Activated CD4-positive, alpha-beta memory T cell treated with anti-CD3 and anti-CD28 coated beads for 36 hours (primary cell): ENCODE data around the gene MYO3B. TPM values are rescaled to one million over a fixed set of nuclear protein-coding genes. Genes with fewer than 3 reads are reported as not detected.

ENCODE experiments used
- CTCF ChIA-PET: fragments of 350-600 bp; sonication (Branson Sonifier 250); formaldehyde crosslinking; loops from one replicate; lab custom pipeline; 2021; ENCODE audit warnings: antibody characterized with exemption, inconsistent platforms; lab: Charles Lee
- POLR2A ChIA-PET: fragments of 350-600 bp; sonication (Branson Sonifier 250); formaldehyde crosslinking; loops from one replicate; lab custom pipeline; 2021; ENCODE audit warnings: antibody characterized with exemption; lab: Charles Lee
- DNase-seq: peaks from one replicate; pipeline ENCODE4 v3.0.0-alpha.2; 2020
- H3K27ac Mint-ChIP-seq: one replicate; pipeline ENCODE4 v1.8.0; 2021; ENCODE audit warnings: mixed read lengths
- H3K27me3 Mint-ChIP-seq: one replicate; pipeline ENCODE4 v1.8.0; 2021; ENCODE audit warnings: mixed read lengths
- H3K36me3 Mint-ChIP-seq: one replicate; pipeline ENCODE4 v1.8.0; 2021; ENCODE audit warnings: mixed read lengths
- H3K4me1 Mint-ChIP-seq: one replicate; pipeline ENCODE4 v1.8.0; 2021; ENCODE audit warnings: low read depth, mixed read lengths
- H3K4me3 Mint-ChIP-seq: one replicate; pipeline ENCODE4 v1.8.0; 2021; ENCODE audit warnings: mild to moderate bottlenecking, mixed read lengths
- H3K9me3 Mint-ChIP-seq: one replicate; pipeline ENCODE4 v1.8.0; 2021; ENCODE audit warnings: mixed read lengths
- intact Hi-C: fragments of 100-400 bp; cut with micrococcal nuclease; formaldehyde crosslinking; loops from one replicate; pipeline ENCODE4 v1.15.1; 2023
- total RNA-seq, 2 experiments: library from RNA; stranded (reverse); gene quantifications; one replicate each; pipeline ENCODE4 v1.2.3, GENCODE V29; 2021

Gene MYO3B
- total RNA-seq, 2 experiments from 2014 or later, result 0.48 TPM

DNA sequence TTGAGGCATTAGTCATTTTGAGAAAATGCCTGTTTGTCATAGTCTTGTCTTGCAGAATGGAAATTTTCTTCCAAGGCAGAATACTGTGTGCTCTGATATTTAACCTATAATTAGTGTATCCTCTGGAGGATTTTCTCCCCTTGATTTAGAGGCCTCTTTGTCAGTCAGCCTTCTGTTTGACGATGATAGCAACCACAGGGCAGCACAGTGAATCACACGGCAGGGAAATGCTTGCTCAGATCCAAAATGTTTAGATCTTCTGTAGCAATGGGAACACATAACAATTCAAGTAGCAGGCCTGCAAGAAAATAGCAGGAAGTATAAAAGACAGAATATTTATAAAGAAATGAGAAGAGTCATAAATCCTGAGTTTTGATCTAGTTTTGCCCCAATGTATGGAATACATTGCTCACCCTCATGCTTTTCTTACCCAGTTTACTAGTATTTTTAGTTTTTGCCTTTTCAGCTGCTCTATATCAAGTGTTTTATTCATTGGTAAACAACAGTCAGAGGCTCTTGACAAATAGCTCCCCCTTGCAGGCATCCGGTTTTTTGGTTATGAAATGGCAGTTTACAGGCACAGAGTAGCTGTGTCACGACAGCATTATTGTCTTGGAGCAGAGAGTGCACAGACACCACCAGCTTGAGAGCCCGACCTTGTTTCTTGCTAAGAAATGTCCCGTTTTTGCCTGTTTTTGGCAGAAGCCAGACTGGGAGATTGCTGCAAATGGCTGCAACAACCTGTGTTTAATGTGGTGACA, 185.1 kb downstream of the MYO3B start:
- ChIA-PET CTCF (interaction anchor here (0.7 to 3.5 kb wide), 10 partner anchors 7 to 566 kb away, joined by 3 to 40 read pairs (median 9); partner anchors contain the start of genes GAD1 and GORASP2), POLR2A (no interaction called here)
- Mint-ChIP-seq H3K27me3 (peaks cover 32% of the 10 kb centered on the region), H3K4me3 (no peak overlapping the region), H3K36me3 (no peaks in the 10 kb centered on the region), H3K4me1 (peaks cover 29% of the 10 kb centered on the region), H3K27ac (peak overlapping the region; percentile 86), H3K9me3 (no peaks in the 10 kb centered on the region)
- intact Hi-C loops, result loop anchor here (1.0 to 10.0 kb wide), 6 partner anchors 46 to 678 kb away; partner anchors contain the start of genes ERICH2, GAD1 and SP5
- peak; percentile 55 for DNase-seq

GRCh38 chr2:170365003-170365402, 187.1 kb downstream of the MYO3B start:
- intact Hi-C loops, result loop anchor here (10.0 kb wide), 2 partner anchors 350 to 680 kb away; partner anchors contain the start of gene SP5
- ChIA-PET POLR2A (no interaction called here), CTCF (no interaction called here)
- DNase-seq, result no peak
- Mint-ChIP-seq H3K4me3 (no peak overlapping the region), H3K27ac (no peak overlapping the region), H3K9me3 (no peaks in the 10 kb centered on the region), H3K4me1 (peaks cover 38% of the 10 kb centered on the region), H3K27me3 (peaks cover 35% of the 10 kb centered on the region), H3K36me3 (no peaks in the 10 kb centered on the region)

GRCh38 chr2:170365686-170366085, 187.7 kb downstream of the MYO3B start:
- no peaks in the 10 kb centered on the region for H3K36me3 Mint-ChIP-seq
- H3K27ac Mint-ChIP-seq, result no peak overlapping the region
- no peak overlapping the region for H3K4me3 Mint-ChIP-seq
- no peaks in the 10 kb centered on the region for H3K9me3 Mint-ChIP-seq
- ChIA-PET POLR2A (no interaction called here), CTCF (interaction anchor here (0.6 kb wide), 1 partner anchor 282 kb away, joined by 3 read pairs; no protein-coding TSS in a partner anchor)
- peaks cover 35% of the 10 kb centered on the region for H3K27me3 Mint-ChIP-seq
- H3K4me1 Mint-ChIP-seq, result peaks cover 41% of the 10 kb centered on the region
- intact Hi-C loops, result loop anchor here (10.0 kb wide), 2 partner anchors 349 to 681 kb away; partner anchors contain the start of gene SP5
- no peak for DNase-seq

DNA sequence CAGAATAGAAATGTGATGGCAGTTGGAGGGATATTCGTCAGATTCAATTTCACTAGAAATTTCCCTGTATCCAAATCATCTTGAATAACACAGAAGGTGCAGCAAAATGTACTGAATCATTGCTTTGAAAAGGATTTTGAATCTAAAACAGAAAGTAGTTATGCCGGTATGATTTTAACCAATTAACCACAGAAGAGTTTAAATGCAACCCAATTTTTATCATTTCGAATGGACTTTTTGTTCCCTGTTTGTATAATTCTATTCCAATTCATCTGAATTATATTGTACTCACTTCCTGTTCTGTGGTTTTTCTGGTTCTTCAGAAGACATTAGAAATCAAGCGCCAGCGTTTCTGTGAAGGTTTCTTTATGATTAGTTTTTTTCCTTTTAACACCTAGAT, 190.4 kb downstream of the MYO3B start:
- intact Hi-C loops, result loop anchor here (10.0 kb wide), 2 partner anchors 346 to 684 kb away; partner anchors contain the start of gene SP5
- H3K4me1 Mint-ChIP-seq, result peaks cover 21% of the 10 kb centered on the region
- no peaks in the 10 kb centered on the region for H3K9me3 Mint-ChIP-seq
- DNase-seq, result no peak
- H3K36me3 Mint-ChIP-seq, result no peaks in the 10 kb centered on the region
- ChIA-PET POLR2A (no interaction called here), CTCF (interaction anchor here (0.8 to 2.7 kb wide), 4 partner anchors 40 to 448 kb away, joined by 3 to 17 read pairs (median 6); partner anchors contain the start of gene GAD1)
- H3K27ac Mint-ChIP-seq, result peak overlapping the region; percentile 26
- peaks cover 46% of the 10 kb centered on the region for H3K27me3 Mint-ChIP-seq
- H3K4me3 Mint-ChIP-seq, result no peak overlapping the region

DNA sequence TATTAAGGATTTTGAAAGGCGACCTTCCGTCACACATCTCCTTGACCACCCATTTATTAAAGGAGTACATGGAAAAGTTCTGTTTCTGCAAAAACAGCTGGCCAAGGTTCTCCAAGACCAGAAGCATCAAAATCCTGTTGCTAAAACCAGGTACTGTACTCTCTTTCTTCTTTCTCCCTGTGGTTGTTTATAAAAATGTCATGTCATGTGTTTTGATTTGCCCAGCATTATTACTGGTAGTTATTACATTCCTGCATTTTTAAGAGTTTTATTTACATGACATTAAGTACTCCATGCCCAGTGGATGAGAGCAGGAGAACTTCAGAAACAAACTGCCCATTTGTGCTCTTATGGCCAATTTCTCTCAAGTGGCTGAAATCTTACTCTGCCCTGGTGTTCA, 191.3 kb downstream of the MYO3B start:
- intact Hi-C loops, result loop anchor here (10.0 kb wide), 2 partner anchors 346 to 684 kb away; partner anchors contain the start of gene SP5
- Mint-ChIP-seq H3K9me3 (no peaks in the 10 kb centered on the region), H3K27me3 (peaks cover 49% of the 10 kb centered on the region), H3K27ac (no peak overlapping the region), H3K4me1 (peaks cover 19% of the 10 kb centered on the region), H3K36me3 (no peaks in the 10 kb centered on the region), H3K4me3 (no peak overlapping the region)
- CTCF ChIA-PET, result interaction anchor here (0.6 to 3.3 kb wide), 19 partner anchors 8 to 1439 kb away, joined by 3 to 29 read pairs (median 4); partner anchors contain the start of gene GAD1
- POLR2A ChIA-PET, result interaction anchor here (1.5 kb wide), 1 partner anchor 447 kb away, joined by 3 read pairs; the partner anchor contains the start of gene GAD1
- no peak for DNase-seq

GRCh38 chr2:170369894-170370293, 191.9 kb downstream of the MYO3B start:
- Mint-ChIP-seq H3K4me3 (no peak overlapping the region), H3K36me3 (no peaks in the 10 kb centered on the region), H3K27me3 (peaks cover 46% of the 10 kb centered on the region), H3K4me1 (peaks cover 19% of the 10 kb centered on the region), H3K27ac (no peak overlapping the region), H3K9me3 (no peaks in the 10 kb centered on the region)
- DNase-seq, result no peak
- POLR2A ChIA-PET, result interaction anchor here (1.5 kb wide), 1 partner anchor 446 kb away, joined by 3 read pairs; the partner anchor contains the start of gene GAD1
- CTCF ChIA-PET, result interaction anchor here (0.7 to 3.3 kb wide), 18 partner anchors 9 to 1439 kb away, joined by 3 to 29 read pairs (median 4); partner anchors contain the start of gene GAD1
- intact Hi-C loops, result loop anchor here (10.0 kb wide), 2 partner anchors 345 to 685 kb away; partner anchors contain the start of gene SP5

- H3K36me3 Mint-ChIP-seq, result no peaks in the 10 kb centered on the region
- no peak overlapping the region for H3K27ac Mint-ChIP-seq
- intact Hi-C loops, result no loop called here
- DNase-seq, result no peak
- POLR2A ChIA-PET, result no interaction called here
- H3K4me1 Mint-ChIP-seq, result peaks cover 19% of the 10 kb centered on the region
- CTCF ChIA-PET, result interaction anchor here (1.2 to 3.3 kb wide), 4 partner anchors 10 to 445 kb away, joined by 3 to 29 read pairs (median 18); partner anchors contain the start of gene GAD1
- peaks cover 52% of the 10 kb centered on the region for H3K27me3 Mint-ChIP-seq
- no peaks in the 10 kb centered on the region for H3K9me3 Mint-ChIP-seq
- H3K4me3 Mint-ChIP-seq, result no peak overlapping the region
Measured at GRCh38 chr2:170371231-170371998, 193.5 kb downstream of the MYO3B start.

GRCh38 chr2:170375192-170375591, 197.2 kb downstream of the MYO3B start:
- H3K4me1 Mint-ChIP-seq, result peaks cover 6% of the 10 kb centered on the region
- ChIA-PET CTCF (no interaction called here), POLR2A (interaction anchor here (0.6 kb wide), 1 partner anchor 86 kb away, joined by 3 read pairs; no protein-coding TSS in a partner anchor)
- H3K27me3 Mint-ChIP-seq, result peaks cover 41% of the 10 kb centered on the region
- H3K9me3 Mint-ChIP-seq, result no peaks in the 10 kb centered on the region
- no peak overlapping the region for H3K27ac Mint-ChIP-seq
- no peaks in the 10 kb centered on the region for H3K36me3 Mint-ChIP-seq
- DNase-seq, result no peak
- intact Hi-C loops, result no loop called here
- H3K4me3 Mint-ChIP-seq, result no peak overlapping the region

- no peaks in the 10 kb centered on the region for H3K36me3 Mint-ChIP-seq
- no peaks in the 10 kb centered on the region for H3K9me3 Mint-ChIP-seq
- H3K27me3 Mint-ChIP-seq, result peaks cover 28% of the 10 kb centered on the region
- no peaks in the 10 kb centered on the region for H3K4me1 Mint-ChIP-seq
- intact Hi-C loops, result no loop called here
- no peak overlapping the region for H3K27ac Mint-ChIP-seq
- ChIA-PET CTCF (interaction anchor here (1.2 to 1.4 kb wide), 2 partner anchors 16 to 31 kb away, joined by 4 to 7 read pairs; no protein-coding TSS in a partner anchor), POLR2A (no interaction called here)
- DNase-seq, result no peak
- H3K4me3 Mint-ChIP-seq, result no peak overlapping the region
Measured at GRCh38 chr2:170377500-170378207, 199.7 kb downstream of the MYO3B start.

- CTCF ChIA-PET, result interaction anchor here (0.6 to 2.2 kb wide), 4 partner anchors 11 to 844 kb away, joined by 3 to 10 read pairs (median 6); no protein-coding TSS in a partner anchor
Measured at GRCh38 chr2:170380267-170380666, 202.3 kb downstream of the MYO3B start.

DNA sequence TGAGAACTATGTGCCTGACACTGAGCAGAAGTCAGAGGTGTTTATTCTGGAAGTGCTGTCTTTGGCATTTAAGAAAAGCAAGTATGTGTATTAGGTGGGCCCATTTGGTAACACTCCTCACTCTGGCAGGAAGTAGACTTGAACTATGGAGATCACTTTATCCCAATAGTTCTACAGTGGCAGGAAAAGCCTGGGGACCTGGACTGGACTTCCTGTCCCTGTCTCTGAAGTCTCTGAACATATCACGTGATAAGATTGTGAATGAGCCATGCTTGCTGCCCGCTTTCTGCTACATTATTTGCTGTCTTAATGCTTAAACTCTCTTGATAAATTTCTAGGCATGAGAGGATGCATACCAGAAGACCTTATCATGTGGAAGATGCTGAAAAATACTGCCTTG, 203.7 kb downstream of the MYO3B start:
- Mint-ChIP-seq H3K4me3 (no peak overlapping the region), H3K36me3 (no peaks in the 10 kb centered on the region), H3K9me3 (no peaks in the 10 kb centered on the region), H3K27me3 (peaks cover 11% of the 10 kb centered on the region), H3K27ac (no peak overlapping the region), H3K4me1 (no peaks in the 10 kb centered on the region)
- ChIA-PET POLR2A (no interaction called here), CTCF (interaction anchor here (1.0 kb wide), 1 partner anchor 28 kb away, joined by 4 read pairs; no protein-coding TSS in a partner anchor)
- intact Hi-C loops, result no loop called here
- no peak for DNase-seq

More at GRCh38 chr2:170380267-170380666, 202.3 kb downstream of the MYO3B start:
- no peak for DNase-seq
- Mint-ChIP-seq H3K36me3 (no peaks in the 10 kb centered on the region), H3K4me1 (no peaks in the 10 kb centered on the region), H3K27ac (no peak overlapping the region), H3K4me3 (no peak overlapping the region), H3K9me3 (no peaks in the 10 kb centered on the region), H3K27me3 (peaks cover 13% of the 10 kb centered on the region)
- POLR2A ChIA-PET, result interaction anchor here (0.6 kb wide), 1 partner anchor 280 kb away, joined by 3 read pairs; no protein-coding TSS in a partner anchor
- intact Hi-C loops, result no loop called here
